Measurements from ENCODE around the gene FAM131B.

Gene FAM131B

GRCh38 chr7:143320620-143321019, 41.9 kb downstream of the FAM131B start:
- DNase-seq: no peak

DNA sequence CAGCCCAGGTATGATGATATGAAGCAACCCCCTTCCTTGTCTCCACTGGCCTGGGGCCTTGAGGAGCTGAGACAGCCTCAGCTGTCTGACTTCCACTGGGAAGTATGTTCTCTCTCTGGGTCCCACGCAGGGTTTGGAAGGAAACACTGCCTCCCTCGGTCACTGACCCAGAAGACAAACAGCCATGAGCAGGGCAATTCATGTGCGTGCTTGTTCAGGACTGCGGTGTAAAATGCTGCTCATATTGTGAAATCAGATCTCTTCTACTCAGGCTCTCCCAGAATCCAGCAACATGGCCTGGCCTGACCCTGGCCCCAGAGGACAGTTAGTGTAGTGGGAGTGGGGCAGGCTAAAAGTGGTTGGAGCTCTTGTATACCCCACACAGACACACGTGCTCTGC, 43.9 kb downstream of the FAM131B start:
- no peak for DNase-seq

DNA sequence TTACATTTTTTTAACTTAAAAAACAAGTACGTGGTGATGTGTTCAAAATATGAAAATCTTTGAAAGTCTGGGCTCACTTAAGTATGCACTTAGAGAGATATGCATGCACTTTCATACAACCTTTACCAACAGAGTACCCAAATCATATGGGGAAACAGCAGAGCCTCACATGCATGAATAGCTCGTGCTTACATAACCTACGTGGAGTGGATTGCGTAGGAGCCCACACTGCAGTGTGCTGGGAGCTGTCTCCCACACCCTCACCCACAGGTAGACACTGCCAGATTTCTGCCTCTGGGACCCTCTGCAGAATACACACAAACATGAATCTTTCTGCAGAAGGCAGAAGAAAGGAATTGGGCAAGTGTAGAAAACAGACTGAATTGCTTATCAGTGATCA, 46.0 kb downstream of the FAM131B start:
- no peak for DNase-seq

DNA sequence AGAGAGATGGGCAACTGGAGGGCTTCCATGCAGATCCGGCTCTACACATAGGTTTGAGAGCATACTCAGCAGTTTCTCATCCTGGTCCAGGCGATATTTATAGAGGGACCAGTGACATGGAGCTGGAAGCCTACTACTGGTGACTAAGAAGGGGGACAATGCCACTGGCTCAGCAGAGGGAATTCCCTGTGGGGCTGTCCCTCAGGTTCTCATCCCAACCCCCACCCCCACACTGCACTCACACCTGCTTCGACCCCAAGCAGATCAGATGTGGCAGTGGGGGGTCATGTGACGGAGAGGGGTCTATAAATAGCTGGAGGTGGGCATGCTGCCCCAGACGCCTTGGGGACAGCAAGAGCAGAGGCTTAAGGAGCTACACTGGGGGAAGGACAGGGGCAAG, 46.7 kb downstream of the FAM131B start, which contains the start of gene CLCN1:
CLCN1 (plus strand) TSS at position 336 of the 400 bp plus-strand sequence. CDS start 102 bp downstream, outside the sequence.
- no peak for DNase-seq

DNA sequence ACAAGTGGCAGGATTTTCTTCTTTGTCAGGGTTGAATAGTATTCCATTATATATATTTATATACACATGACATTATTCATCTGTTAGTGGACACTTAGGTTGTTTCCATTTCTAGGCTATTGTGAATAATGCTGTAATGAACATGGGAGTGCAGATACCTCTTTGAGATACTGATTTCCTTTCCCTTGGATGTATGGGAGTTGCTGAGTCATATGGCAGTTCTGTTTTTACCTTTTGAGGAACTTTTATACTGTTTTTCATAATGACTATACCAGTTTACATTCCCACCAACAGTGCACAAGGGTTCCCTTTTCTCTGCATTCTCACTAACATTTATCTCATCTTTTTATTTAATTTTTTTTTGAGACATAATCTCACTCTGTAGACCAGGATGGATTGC, 48.4 kb downstream of the FAM131B start:
- no peak for DNase-seq

- DNase-seq: no peak
Observed at GRCh38 chr7:143308632-143309031, 53.9 kb downstream of the FAM131B start.

DNA sequence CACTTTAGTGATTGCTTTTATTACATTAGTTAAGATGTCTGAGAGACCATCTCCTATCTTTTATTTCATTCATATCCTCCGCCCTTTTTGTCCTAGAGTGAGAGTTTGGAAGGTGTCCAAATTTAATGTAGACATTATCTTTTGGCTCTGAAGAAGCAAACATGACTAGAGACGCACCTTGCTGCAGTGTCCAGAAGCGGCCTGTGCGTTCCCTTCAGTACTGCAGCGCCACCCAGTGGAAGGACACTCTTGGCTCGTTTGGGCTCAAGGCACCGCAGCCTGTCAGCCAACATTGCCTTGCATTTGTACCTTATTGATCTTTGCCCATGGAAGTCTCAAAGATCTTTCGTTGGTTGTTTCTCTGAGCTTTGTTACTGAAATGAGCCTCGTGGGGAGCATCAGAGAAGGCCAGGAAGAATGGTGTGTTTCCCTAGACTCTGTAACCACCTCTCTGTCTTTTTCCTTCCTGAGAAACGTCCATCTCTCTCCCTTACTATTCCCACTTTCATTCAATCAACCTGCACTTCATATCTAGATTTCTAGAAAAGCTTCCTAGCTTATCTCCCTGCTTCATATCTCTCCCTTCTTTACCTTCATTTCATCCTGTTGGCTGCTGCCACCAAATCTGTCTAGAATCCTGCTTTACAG, 57.0 kb downstream of the FAM131B start:
- peak; percentile 88 for DNase-seq

DNA sequence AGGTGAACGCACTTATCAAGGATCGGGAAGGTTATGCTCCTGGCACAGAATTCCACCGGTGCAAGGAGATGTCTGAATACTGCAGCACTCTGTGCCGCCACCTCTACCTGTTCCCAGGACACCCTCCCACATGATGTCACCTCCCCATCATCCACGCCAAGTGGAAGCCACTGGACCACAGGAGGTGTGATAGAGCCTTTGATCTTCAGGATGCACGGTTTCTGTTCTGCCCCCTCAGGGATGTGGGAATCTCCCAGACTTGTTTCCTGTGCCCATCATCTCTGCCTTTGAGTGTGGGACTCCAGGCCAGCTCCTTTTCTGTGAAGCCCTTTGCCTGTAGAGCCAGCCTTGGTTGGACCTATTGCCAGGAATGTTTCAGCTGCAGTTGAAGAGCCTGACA, 57.6 kb downstream of the FAM131B start:
- DNase-seq: no peak

- no peak for DNase-seq
Observed at GRCh38 chr7:143303733-143304132, 58.8 kb downstream of the FAM131B start.
